Measurements from ENCODE around the gene UBE2E1.
"Not testable (repeated sequence)": the region's sequence is repeated elsewhere in the genome, so short reads cannot be mapped to it uniquely, and the experiment has no call there.

UBE2E1 gene

DNA sequence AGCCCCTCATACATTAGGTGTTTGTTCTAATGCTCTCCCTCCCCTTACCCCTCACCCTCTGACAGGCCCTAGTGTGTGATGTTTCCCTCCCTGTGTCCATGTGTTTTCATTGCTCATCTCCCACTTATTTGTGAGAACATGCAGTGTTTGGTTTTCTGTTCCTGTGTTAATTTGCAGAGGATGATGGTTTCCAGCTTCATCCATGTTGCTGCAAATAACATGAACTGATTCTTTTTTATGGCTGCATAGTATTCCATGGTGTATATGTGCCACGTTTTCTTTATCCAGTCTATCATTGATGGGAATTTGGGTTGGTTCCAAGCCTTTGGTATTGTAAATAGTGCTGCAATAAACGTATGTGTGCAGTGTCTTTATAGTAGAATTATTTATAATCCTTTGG is 43.7 kb downstream of the UBE2E1 start:
- DNase-seq (ENCODE audit: low read depth) = not testable (repeated sequence)

- no peak for DNase-seq (ENCODE audit: low read depth)
These were observed 50.5 kb downstream of the UBE2E1 start for GRCh38 chr3:23856286-23856685.

DNA sequence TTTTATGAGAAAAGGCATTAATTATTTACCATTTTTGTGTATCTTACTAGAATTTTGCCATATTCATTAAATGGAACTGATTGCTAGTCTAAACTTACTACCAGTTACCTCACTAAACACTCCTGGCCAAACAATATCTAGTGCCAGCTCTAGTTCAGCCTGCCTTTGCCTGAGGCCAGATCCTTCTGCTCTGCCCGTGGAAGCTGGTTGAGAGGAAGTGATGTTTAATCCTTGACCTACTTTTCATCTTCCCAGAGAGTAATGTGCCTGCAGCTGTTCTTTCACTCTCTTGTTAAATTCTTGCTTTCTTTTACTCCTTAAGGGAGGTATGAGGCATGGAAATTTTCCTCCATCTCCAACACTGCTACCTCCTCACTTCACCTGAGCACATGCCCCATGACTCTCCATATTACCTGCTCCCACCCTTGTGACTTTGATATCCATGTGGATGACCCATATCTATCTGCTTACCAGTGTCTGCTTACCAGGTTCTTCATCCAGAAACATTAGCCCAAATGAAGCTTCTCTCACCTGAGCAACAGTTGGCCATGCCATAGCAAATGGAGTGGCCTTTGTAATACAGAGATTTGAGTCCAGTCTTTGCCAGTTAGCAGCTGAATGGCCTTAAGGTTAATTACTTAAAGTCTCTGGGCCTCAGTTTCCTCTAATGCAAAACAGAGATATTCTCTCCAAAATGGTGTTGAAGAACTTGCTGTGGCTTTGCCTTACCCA is 53.4 kb downstream of the UBE2E1 start:
- DNase-seq (ENCODE audit: low read depth) = peak; percentile 49

DNA sequence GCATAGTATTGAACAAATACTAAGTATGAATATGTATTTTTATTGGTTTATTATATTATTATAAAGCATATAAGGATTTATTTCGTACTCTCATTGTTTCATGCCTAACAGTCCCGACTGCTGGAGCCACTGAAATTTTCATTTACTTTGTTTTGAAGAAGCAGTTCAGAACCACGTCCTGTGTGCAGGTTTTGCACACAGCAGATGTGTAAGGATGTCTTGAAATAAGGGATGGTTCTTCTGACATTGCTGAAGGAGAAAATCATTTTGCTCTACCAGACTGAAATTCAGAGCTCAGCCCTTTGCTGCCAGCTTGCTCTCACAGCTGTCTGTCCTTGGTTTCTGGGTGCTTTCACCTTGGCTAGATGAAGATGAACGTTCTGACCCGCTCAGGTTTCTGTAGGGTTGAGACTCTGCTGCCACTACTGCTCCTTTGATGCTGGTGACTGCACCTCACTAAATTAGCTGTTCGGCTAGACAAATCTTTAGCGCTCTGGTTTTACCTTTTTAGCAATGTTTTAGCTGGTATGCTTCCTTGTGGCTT is 54.2 kb downstream of the UBE2E1 start:
- DNase-seq (ENCODE audit: low read depth) = no peak

GRCh38 chr3:23861689-23862088 is 55.9 kb downstream of the UBE2E1 start:
- no peak for DNase-seq (ENCODE audit: low read depth)

GRCh38 chr3:23863060-23863459 is 57.3 kb downstream of the UBE2E1 start:
- DNase-seq (ENCODE audit: low read depth) = no peak

GRCh38 chr3:23864931-23865330 is 59.2 kb downstream of the UBE2E1 start:
- peak; percentile 17 for DNase-seq (ENCODE audit: low read depth)

DNA sequence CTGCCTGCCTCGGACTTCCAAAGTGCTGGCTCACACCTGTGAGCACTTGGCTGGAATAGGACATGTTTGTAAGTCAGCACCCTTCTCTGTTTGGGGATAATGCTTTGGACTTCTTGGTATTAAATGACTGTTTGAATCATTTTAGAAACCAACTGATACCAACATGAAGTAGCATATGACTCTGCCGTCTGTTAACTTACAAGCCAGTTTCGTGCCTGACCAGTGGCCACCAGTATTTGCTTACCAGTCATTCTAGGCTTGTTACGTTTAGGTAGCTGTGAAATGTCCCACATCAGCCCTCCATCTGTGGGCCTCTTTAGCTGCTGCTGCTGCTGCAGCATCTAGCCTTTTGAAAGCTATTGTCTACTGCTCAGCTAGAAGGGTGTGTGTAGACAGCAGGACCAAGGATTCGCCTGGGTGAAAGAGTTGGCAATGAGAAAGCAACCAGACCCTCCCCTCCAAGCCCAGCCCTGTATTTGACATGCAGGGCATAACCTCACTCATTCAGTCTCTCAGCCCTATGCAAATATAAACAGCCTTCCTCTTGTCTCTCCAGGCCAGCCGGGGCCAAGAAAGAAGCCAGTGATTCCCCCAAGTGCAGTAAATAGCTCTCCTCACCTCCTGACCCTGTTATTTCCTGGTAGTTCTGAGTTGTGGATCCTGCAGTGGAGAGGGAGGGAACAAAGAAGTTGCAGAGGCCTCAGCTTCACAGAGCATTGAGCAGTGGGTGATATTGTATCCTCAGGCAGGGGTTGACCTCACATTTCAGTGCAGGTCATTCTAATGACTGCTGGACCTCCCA is 60.0 kb downstream of the UBE2E1 start:
- peak; percentile 53 for DNase-seq (ENCODE audit: low read depth)

- DNase-seq (ENCODE audit: low read depth) = no peak
These were observed 61.6 kb downstream of the UBE2E1 start for GRCh38 chr3:23867400-23867799.

DNA sequence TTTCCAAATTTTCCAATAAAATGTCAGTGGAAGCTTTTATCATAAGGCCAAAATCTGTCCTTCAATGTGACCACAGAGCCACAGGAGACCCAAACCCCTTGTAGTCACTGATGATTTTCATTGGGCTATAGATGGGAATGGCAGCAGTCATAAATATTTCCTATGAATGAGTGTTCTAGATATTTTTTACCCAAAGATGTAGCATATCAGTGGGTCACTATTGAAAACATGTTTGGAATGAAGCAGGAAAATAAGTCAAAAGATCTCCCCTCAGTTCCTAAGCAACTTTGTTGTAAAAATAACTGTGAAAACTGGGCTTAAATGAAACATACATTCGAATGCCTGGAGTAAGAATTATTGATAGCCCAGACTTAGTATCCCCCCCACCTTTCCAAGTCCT is 62.1 kb downstream of the UBE2E1 start:
- DNase-seq (ENCODE audit: low read depth) = no peak

GRCh38 chr3:23869977-23870662 is 64.4 kb downstream of the UBE2E1 start:
- no peak for DNase-seq (ENCODE audit: low read depth)

GRCh38 chr3:23870663-23871043 is 64.9 kb downstream of the UBE2E1 start:
- not testable (repeated sequence) for DNase-seq (ENCODE audit: low read depth)

- DNase-seq (ENCODE audit: low read depth) = not testable (repeated sequence)
These were observed 65.6 kb downstream of the UBE2E1 start for GRCh38 chr3:23871361-23871760.

GRCh38 chr3:23872330-23872729 is 66.6 kb downstream of the UBE2E1 start:
- no peak for DNase-seq (ENCODE audit: low read depth)

DNA sequence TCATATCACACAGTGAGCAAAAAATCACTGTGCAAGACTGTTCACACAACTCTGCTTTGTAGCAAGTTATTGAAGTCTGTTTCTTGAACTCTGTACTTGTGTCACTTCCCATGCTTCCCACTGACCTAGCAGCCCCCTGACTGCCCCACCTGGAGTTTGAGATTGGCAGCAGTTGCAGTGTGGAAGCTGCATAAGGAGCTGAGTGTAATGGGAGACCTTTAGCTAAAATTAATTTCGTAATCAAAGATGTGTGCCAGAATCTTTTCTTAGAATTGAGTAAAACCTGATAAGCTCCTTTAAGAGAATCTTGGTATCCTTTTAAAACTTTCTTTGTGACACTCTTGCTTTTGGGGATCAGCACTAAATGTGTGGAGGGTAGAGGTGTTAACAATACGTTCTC is 68.2 kb downstream of the UBE2E1 start:
- DNase-seq (ENCODE audit: low read depth) = peak; percentile 40

DNA sequence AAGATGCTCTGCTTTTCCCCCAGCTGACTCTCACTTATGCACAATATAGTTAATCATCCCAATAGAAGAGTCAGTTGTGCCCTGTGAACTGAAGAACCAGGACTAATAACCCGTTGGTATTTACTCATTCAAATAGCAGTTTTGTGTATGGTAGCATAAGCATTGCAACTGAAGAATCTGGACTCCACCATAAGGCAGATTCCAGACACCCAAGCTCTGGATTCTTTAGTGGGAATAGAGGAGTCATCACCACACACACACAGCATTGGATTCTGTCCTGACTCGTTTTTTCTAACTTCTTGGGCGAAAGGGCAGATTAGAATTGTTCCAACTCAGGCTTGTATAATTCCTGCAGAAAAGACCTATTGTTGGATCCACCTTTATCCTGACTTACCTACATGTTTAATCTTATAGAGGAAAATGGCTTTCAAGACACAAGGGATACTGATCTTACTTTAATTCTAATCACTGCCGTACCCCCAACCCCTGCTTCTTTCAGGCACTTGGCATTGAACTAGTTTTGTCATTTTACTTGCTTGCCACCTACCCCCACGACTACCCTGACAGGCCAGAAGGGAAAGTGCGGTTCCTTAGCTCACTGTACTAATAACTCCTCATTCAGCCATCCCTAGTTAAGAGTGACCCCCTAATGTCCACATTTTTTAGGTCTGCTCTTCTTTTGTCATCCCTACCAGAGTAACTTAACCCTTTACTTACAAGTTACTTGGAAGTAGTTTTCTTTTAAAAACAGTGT is 68.8 kb downstream of the UBE2E1 start:
- DNase-seq (ENCODE audit: low read depth) = peak; percentile 81

DNA sequence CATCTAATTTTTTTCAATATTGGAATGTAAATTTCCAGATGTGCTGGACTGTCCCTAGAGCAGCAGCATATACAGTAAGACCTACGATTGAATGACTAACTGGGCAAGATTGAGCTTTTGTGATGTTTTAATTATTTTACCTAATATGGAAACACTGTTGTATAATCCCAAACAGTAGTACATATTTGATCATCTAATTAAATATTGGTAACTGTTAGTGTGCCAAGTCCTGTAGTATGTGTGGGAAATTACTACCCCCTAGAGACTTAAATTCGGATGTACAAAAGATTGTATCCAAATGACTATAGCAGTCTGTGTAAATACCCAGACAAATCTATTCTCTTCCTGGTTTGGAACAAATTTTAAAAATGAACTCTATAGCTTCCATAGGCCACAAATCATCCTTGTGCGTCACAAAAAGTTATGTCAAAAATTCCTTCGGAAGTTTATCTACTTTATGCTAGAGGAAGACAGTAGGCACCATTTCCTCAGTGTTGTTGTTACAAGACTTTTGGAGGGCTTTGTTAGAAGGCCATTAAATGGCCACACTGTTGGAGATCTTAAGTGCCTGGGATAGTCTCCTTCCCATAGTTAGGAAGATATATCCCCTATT is 69.5 kb downstream of the UBE2E1 start:
- DNase-seq (ENCODE audit: low read depth) = no peak

DNA sequence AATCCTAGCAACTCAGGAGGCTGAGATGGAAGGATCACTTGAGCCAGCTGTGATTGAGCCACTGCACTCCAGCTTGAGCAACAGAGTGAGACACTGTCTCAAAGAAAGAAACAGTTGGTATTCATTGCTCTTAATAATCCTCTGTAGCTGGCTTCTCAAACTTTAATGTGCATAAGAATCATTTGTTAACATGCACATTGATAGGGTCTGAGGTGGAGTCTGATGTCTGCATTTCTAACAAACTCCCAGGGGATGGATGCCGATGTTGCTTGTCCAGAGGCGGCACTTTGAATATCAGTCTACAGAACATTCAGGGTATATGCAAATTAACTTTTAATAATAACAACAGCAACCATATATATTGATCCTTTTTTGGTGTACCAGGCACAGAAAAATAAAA is 71.2 kb downstream of the UBE2E1 start:
- peak; percentile 20 for DNase-seq (ENCODE audit: low read depth)

- peak; percentile 96 for DNase-seq (ENCODE audit: low read depth)
These were observed 71.7 kb downstream of the UBE2E1 start for GRCh38 chr3:23877329-23877980.

- no peak for DNase-seq (ENCODE audit: low read depth)
These were observed 73.7 kb downstream of the UBE2E1 start for GRCh38 chr3:23879485-23879884.

All from amniotic epithelial cell (primary cell).